Uterus (tissue), 2 donors: ENCODE results near the gene UBAP2.

Source experiments
- POLR2A ChIP-seq, 2 donors: fragments of 450-650 bp; IDR thresholded peaks; one replicate each; pipeline ENCODE4 v1.6.1; 2016; ENCODE audit warnings: antibody characterized with exemption in 2 of 2, mild to moderate bottlenecking in 1 of 2, moderate library complexity in 1 of 2
- TF ChIP-seq, protein P1 (sequence below), 4 experiments: fragments of 200-600 bp in 2 of 4; fragments of 450-650 bp in 2 of 4; sonication (generic) in 2 of 4; IDR thresholded peaks; one replicate each; pipeline ENCODE4 v1.5.1; 2016 to 2019; ENCODE audit warnings: antibody characterized with exemption in 4 of 4, mild to moderate bottlenecking in 2 of 4, moderate library complexity in 1 of 4

DNA sequence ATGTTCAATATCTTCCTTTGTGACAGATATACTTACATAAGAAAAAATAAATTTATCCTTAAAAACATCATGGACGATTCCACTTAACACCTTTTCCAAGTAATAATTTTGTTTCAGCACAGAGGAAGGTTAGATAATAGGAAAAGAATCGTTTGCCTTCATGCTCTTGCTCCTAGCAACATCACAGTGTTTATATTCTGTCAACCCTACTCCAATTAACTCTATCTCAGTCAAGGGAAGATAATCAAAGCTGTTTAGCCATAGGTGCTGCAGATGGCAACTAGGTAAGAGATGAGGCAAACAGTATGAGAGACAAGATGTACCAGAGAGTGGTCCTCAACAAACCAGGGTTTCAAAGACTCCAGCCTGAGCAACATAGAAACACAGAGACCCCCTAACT is 55.6 kb downstream of the UBAP2 start:
- TF ChIP-seq, protein P1, sequence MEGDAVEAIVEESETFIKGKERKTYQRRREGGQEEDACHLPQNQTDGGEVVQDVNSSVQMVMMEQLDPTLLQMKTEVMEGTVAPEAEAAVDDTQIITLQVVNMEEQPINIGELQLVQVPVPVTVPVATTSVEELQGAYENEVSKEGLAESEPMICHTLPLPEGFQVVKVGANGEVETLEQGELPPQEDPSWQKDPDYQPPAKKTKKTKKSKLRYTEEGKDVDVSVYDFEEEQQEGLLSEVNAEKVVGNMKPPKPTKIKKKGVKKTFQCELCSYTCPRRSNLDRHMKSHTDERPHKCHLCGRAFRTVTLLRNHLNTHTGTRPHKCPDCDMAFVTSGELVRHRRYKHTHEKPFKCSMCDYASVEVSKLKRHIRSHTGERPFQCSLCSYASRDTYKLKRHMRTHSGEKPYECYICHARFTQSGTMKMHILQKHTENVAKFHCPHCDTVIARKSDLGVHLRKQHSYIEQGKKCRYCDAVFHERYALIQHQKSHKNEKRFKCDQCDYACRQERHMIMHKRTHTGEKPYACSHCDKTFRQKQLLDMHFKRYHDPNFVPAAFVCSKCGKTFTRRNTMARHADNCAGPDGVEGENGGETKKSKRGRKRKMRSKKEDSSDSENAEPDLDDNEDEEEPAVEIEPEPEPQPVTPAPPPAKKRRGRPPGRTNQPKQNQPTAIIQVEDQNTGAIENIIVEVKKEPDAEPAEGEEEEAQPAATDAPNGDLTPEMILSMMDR (IDR thresholded peaks at IDR 0.05) = no peak
- TF ChIP-seq POLR2A (IDR thresholded peaks at IDR 0.05) = no peak
